ENCODE data around the gene DRAXIN.

DNA sequence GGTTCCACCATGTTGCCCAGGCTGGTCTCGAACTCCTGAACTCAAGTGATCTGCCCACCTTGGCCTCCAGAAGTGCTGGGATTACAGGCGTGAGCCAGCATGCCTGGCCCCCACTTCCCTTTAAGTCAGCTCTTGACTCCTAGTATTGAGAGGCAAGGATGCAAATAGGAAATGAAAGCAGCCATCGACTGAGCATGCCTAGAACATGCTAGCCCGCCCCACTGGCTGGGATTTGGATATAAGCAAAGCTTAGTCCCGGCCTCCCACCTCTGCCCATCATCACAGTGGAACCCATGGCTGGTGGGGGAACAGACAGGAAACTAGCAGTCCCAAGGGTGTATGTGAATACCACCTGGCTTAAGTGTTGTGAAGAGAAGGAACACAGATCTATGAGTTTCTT, 80.9 kb downstream of the DRAXIN start:
- TF ChIP-seq, protein P1, sequence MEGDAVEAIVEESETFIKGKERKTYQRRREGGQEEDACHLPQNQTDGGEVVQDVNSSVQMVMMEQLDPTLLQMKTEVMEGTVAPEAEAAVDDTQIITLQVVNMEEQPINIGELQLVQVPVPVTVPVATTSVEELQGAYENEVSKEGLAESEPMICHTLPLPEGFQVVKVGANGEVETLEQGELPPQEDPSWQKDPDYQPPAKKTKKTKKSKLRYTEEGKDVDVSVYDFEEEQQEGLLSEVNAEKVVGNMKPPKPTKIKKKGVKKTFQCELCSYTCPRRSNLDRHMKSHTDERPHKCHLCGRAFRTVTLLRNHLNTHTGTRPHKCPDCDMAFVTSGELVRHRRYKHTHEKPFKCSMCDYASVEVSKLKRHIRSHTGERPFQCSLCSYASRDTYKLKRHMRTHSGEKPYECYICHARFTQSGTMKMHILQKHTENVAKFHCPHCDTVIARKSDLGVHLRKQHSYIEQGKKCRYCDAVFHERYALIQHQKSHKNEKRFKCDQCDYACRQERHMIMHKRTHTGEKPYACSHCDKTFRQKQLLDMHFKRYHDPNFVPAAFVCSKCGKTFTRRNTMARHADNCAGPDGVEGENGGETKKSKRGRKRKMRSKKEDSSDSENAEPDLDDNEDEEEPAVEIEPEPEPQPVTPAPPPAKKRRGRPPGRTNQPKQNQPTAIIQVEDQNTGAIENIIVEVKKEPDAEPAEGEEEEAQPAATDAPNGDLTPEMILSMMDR (IDR thresholded peaks at IDR 0.05): no peak
- no peak for TF ChIP-seq POLR2A (IDR thresholded peaks at IDR 0.05)

Data from body of pancreas (tissue), 4 donors.